ENCODE data around the gene THSD7B.

GRCh38 chr2:136750065-136750464 is 15.3 kb upstream of the THSD7B start:
- no peak for TF ChIP-seq POLR2AphosphoS5 (IDR thresholded peaks at IDR 0.05; ENCODE audit: low read depth)
- TF ChIP-seq CREB1 (CRISPR knock-in tag; IDR thresholded peaks at IDR 0.05; ENCODE audit: low read depth), result no peak
- no peak for TF ChIP-seq CTCF (conservative IDR thresholded peaks at IDR 0.05; ENCODE audit: low read depth in 2 of 2)
- no peak for TF ChIP-seq EZH2 (IDR thresholded peaks at IDR 0.05; ENCODE audit: low read depth, unreplicated experiment)
- TF ChIP-seq ETS1 (IDR thresholded peaks at IDR 0.05), result no peak
